ENCODE data around the gene KIF3B.

DNA sequence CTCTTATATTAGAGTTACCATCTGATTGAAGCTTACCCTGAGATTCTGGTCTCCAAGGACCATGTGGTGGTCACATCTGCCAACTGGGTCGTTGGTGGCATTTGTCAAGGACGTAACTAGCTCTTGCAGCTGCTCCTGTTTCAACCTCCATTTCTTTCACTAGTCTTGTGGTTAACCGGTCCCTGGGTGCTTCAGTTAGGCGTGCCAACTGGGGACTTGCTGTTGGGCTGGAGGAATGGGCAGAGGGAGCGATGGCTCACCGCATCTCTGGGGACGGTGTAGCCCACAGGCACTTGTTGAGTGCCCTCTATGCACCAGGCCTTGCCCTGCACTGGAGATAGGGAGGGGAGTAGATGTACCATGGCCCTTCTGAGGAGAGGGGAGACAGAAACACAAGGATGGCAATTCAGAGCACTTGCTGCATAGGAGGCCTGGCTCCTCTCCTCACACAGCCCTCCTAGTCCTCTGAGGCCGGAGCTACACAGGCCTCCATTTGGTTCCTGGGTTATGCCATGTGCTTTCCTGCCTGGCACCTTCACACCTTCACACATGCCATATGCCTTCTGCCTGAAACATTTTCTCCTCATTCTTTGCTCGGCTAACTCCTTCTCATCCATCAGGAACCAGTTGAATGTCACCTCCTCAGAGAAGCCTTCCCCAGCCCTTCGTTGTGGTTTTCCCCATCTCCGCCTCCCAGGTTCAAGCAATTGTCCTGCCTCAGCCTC is 60.6 kb downstream of the KIF3B start:
- TF ChIP-seq TEAD4 (IDR thresholded peaks at IDR 0.05), result no peak
- no peak for TF ChIP-seq YY1 (IDR thresholded peaks at IDR 0.05; ENCODE audit: low read depth)
- no peak for TF ChIP-seq FOXM1 (IDR thresholded peaks at IDR 0.05; ENCODE audit: borderline replicate concordance, low read depth)
- TF ChIP-seq, protein P1, sequence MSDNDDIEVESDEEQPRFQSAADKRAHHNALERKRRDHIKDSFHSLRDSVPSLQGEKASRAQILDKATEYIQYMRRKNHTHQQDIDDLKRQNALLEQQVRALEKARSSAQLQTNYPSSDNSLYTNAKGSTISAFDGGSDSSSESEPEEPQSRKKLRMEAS (IDR thresholded peaks at IDR 0.05), result no peak
- TF ChIP-seq TAF1 (IDR thresholded peaks at IDR 0.05; ENCODE audit: low read depth), result no peak
- TF ChIP-seq CEBPB (IDR thresholded peaks at IDR 0.05), result no peak
- TF ChIP-seq, protein P2, sequence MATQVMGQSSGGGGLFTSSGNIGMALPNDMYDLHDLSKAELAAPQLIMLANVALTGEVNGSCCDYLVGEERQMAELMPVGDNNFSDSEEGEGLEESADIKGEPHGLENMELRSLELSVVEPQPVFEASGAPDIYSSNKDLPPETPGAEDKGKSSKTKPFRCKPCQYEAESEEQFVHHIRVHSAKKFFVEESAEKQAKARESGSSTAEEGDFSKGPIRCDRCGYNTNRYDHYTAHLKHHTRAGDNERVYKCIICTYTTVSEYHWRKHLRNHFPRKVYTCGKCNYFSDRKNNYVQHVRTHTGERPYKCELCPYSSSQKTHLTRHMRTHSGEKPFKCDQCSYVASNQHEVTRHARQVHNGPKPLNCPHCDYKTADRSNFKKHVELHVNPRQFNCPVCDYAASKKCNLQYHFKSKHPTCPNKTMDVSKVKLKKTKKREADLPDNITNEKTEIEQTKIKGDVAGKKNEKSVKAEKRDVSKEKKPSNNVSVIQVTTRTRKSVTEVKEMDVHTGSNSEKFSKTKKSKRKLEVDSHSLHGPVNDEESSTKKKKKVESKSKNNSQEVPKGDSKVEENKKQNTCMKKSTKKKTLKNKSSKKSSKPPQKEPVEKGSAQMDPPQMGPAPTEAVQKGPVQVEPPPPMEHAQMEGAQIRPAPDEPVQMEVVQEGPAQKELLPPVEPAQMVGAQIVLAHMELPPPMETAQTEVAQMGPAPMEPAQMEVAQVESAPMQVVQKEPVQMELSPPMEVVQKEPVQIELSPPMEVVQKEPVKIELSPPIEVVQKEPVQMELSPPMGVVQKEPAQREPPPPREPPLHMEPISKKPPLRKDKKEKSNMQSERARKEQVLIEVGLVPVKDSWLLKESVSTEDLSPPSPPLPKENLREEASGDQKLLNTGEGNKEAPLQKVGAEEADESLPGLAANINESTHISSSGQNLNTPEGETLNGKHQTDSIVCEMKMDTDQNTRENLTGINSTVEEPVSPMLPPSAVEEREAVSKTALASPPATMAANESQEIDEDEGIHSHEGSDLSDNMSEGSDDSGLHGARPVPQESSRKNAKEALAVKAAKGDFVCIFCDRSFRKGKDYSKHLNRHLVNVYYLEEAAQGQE (IDR thresholded peaks at IDR 0.05; ENCODE audit: low read depth), result no peak
- TF ChIP-seq ZBTB7A (IDR thresholded peaks at IDR 0.05; ENCODE audit: low read depth), result no peak
